Measurements from ENCODE around the gene IGSF23.
"Not testable (repeated sequence)": the region's sequence is repeated elsewhere in the genome, so short reads cannot be mapped to it uniquely, and the experiment has no call there.

The IGSF23 gene

GRCh38 chr19:44609219-44609618 lies 4.1 kb upstream of the IGSF23 start:
- no peaks in the 10 kb centered on the region for H3K4me1 ChIP-seq (ENCODE audit: insufficient read depth, low read length)
- no peaks in the 10 kb centered on the region for H3K9me3 ChIP-seq (ENCODE audit: low read length)
- no peak overlapping the region for H2AFZ ChIP-seq (ENCODE audit: low read depth, low read length)
- H3K36me3 ChIP-seq (ENCODE audit: insufficient read depth, low read length): no peaks in the 10 kb centered on the region
- H3K27me3 ChIP-seq (ENCODE audit: insufficient read depth, low read length): no peaks in the 10 kb centered on the region
- no peak overlapping the region for H3K4me3 ChIP-seq (ENCODE audit: low read length)

- not testable (repeated sequence) for H3K27me3 ChIP-seq (ENCODE audit: insufficient read depth, low read length); H2AFZ ChIP-seq (ENCODE audit: low read depth, low read length); H3K9me3 ChIP-seq (ENCODE audit: low read length); H3K36me3 ChIP-seq (ENCODE audit: insufficient read depth, low read length); H3K4me3 ChIP-seq (ENCODE audit: low read length); H3K4me1 ChIP-seq (ENCODE audit: insufficient read depth, low read length)
Measured at GRCh38 chr19:44610497-44610896, 2.9 kb upstream of the IGSF23 start.

GRCh38 chr19:44611812-44612295 lies 1.5 kb upstream of the IGSF23 start:
- Histone ChIP-seq H2AFZ (ENCODE audit: low read depth, low read length) (no peak overlapping the region), H3K27me3 (ENCODE audit: insufficient read depth, low read length) (no peaks in the 10 kb centered on the region), H3K4me1 (ENCODE audit: insufficient read depth, low read length) (no peaks in the 10 kb centered on the region), H3K36me3 (ENCODE audit: insufficient read depth, low read length) (no peaks in the 10 kb centered on the region), H3K4me3 (ENCODE audit: low read length) (no peak overlapping the region), H3K9me3 (ENCODE audit: low read length) (no peaks in the 10 kb centered on the region)

- Histone ChIP-seq H3K36me3 (ENCODE audit: insufficient read depth, low read length) (no peaks in the 10 kb centered on the region), H3K27me3 (ENCODE audit: insufficient read depth, low read length) (no peaks in the 10 kb centered on the region), H3K4me1 (ENCODE audit: insufficient read depth, low read length) (no peaks in the 10 kb centered on the region), H2AFZ (ENCODE audit: low read depth, low read length) (no peak overlapping the region), H3K4me3 (ENCODE audit: low read length) (no peak overlapping the region), H3K9me3 (ENCODE audit: low read length) (no peaks in the 10 kb centered on the region)
Measured at GRCh38 chr19:44614313-44614712, 950 bp downstream of the IGSF23 start.

- H2AFZ ChIP-seq (ENCODE audit: low read depth, low read length): no peak overlapping the region
- H3K36me3 ChIP-seq (ENCODE audit: insufficient read depth, low read length): no peaks in the 10 kb centered on the region
- H3K4me3 ChIP-seq (ENCODE audit: low read length): no peak overlapping the region
- no peaks in the 10 kb centered on the region for H3K4me1 ChIP-seq (ENCODE audit: insufficient read depth, low read length)
- no peaks in the 10 kb centered on the region for H3K9me3 ChIP-seq (ENCODE audit: low read length)
- no peaks in the 10 kb centered on the region for H3K27me3 ChIP-seq (ENCODE audit: insufficient read depth, low read length)
Measured at GRCh38 chr19:44615863-44616247, 2.5 kb downstream of the IGSF23 start.

- no peak overlapping the region for H2AFZ ChIP-seq (ENCODE audit: low read depth, low read length)
- H3K4me1 ChIP-seq (ENCODE audit: insufficient read depth, low read length): no peaks in the 10 kb centered on the region
- H3K36me3 ChIP-seq (ENCODE audit: insufficient read depth, low read length): no peaks in the 10 kb centered on the region
- H3K4me3 ChIP-seq (ENCODE audit: low read length): no peak overlapping the region
- H3K27me3 ChIP-seq (ENCODE audit: insufficient read depth, low read length): no peaks in the 10 kb centered on the region
- no peaks in the 10 kb centered on the region for H3K9me3 ChIP-seq (ENCODE audit: low read length)
Measured at GRCh38 chr19:44617110-44617880, 3.9 kb downstream of the IGSF23 start.

- Histone ChIP-seq H2AFZ (ENCODE audit: low read depth, low read length) (no peak overlapping the region), H3K4me3 (ENCODE audit: low read length) (no peak overlapping the region), H3K9me3 (ENCODE audit: low read length) (no peaks in the 10 kb centered on the region), H3K27me3 (ENCODE audit: insufficient read depth, low read length) (no peaks in the 10 kb centered on the region), H3K36me3 (ENCODE audit: insufficient read depth, low read length) (no peaks in the 10 kb centered on the region), H3K4me1 (ENCODE audit: insufficient read depth, low read length) (no peaks in the 10 kb centered on the region)
Measured at GRCh38 chr19:44618640-44619357, 5.4 kb downstream of the IGSF23 start.

GRCh38 chr19:44620667-44621066 lies 7.3 kb downstream of the IGSF23 start:
- Histone ChIP-seq H3K4me1 (ENCODE audit: insufficient read depth, low read length) (no peaks in the 10 kb centered on the region), H3K4me3 (ENCODE audit: low read length) (no peak overlapping the region), H2AFZ (ENCODE audit: low read depth, low read length) (no peak overlapping the region), H3K36me3 (ENCODE audit: insufficient read depth, low read length) (no peaks in the 10 kb centered on the region), H3K9me3 (ENCODE audit: low read length) (no peaks in the 10 kb centered on the region), H3K27me3 (ENCODE audit: insufficient read depth, low read length) (no peaks in the 10 kb centered on the region)

GRCh38 chr19:44621367-44621766 lies 8.0 kb downstream of the IGSF23 start:
- no peak overlapping the region for H3K4me3 ChIP-seq (ENCODE audit: low read length)
- no peaks in the 10 kb centered on the region for H3K9me3 ChIP-seq (ENCODE audit: low read length)
- H3K27me3 ChIP-seq (ENCODE audit: insufficient read depth, low read length): no peaks in the 10 kb centered on the region
- no peaks in the 10 kb centered on the region for H3K36me3 ChIP-seq (ENCODE audit: insufficient read depth, low read length)
- no peaks in the 10 kb centered on the region for H3K4me1 ChIP-seq (ENCODE audit: insufficient read depth, low read length)
- H2AFZ ChIP-seq (ENCODE audit: low read depth, low read length): no peak overlapping the region

- H3K9me3 ChIP-seq (ENCODE audit: low read length): no peaks in the 10 kb centered on the region
- H3K36me3 ChIP-seq (ENCODE audit: insufficient read depth, low read length): no peaks in the 10 kb centered on the region
- H3K27me3 ChIP-seq (ENCODE audit: insufficient read depth, low read length): no peaks in the 10 kb centered on the region
- H3K4me1 ChIP-seq (ENCODE audit: insufficient read depth, low read length): no peaks in the 10 kb centered on the region
- H3K4me3 ChIP-seq (ENCODE audit: low read length): no peak overlapping the region
- no peak overlapping the region for H2AFZ ChIP-seq (ENCODE audit: low read depth, low read length)
Measured at GRCh38 chr19:44623080-44623479, 9.7 kb downstream of the IGSF23 start.

- no peaks in the 10 kb centered on the region for H3K36me3 ChIP-seq (ENCODE audit: insufficient read depth, low read length)
- no peaks in the 10 kb centered on the region for H3K9me3 ChIP-seq (ENCODE audit: low read length)
- H2AFZ ChIP-seq (ENCODE audit: low read depth, low read length): no peak overlapping the region
- H3K27me3 ChIP-seq (ENCODE audit: insufficient read depth, low read length): no peaks in the 10 kb centered on the region
- H3K4me1 ChIP-seq (ENCODE audit: insufficient read depth, low read length): no peaks in the 10 kb centered on the region
- H3K4me3 ChIP-seq (ENCODE audit: low read length): no peak overlapping the region
Measured at GRCh38 chr19:44623626-44624025, 10.3 kb downstream of the IGSF23 start.

GRCh38 chr19:44624840-44625354 lies 11.5 kb downstream of the IGSF23 start:
- Histone ChIP-seq H3K4me1 (ENCODE audit: insufficient read depth, low read length) (no peaks in the 10 kb centered on the region), H3K27me3 (ENCODE audit: insufficient read depth, low read length) (no peaks in the 10 kb centered on the region), H3K4me3 (ENCODE audit: low read length) (no peak overlapping the region), H2AFZ (ENCODE audit: low read depth, low read length) (no peak overlapping the region), H3K9me3 (ENCODE audit: low read length) (no peaks in the 10 kb centered on the region), H3K36me3 (ENCODE audit: insufficient read depth, low read length) (no peaks in the 10 kb centered on the region)

- H3K27me3 ChIP-seq (ENCODE audit: insufficient read depth, low read length); H3K4me3 ChIP-seq (ENCODE audit: low read length); H3K4me1 ChIP-seq (ENCODE audit: insufficient read depth, low read length); H3K36me3 ChIP-seq (ENCODE audit: insufficient read depth, low read length); H3K9me3 ChIP-seq (ENCODE audit: low read length); H2AFZ ChIP-seq (ENCODE audit: low read depth, low read length): not testable (repeated sequence)
Measured at GRCh38 chr19:44625637-44626036, 12.3 kb downstream of the IGSF23 start.
